Islet of Langerhans (tissue), 1 donor: ENCODE measurements around the gene LILRA2.
"Not testable (repeated sequence)": the region's sequence is repeated elsewhere in the genome, so short reads cannot be mapped to it uniquely, and the experiment has no call there.

Experiments used
- FAIRE-seq: peaks from one replicate; lab custom pipeline; 2011; peaks lifted over from hg19 to GRCh38; lab: Jason Lieb, UNC

LILRA2 gene

DNA sequence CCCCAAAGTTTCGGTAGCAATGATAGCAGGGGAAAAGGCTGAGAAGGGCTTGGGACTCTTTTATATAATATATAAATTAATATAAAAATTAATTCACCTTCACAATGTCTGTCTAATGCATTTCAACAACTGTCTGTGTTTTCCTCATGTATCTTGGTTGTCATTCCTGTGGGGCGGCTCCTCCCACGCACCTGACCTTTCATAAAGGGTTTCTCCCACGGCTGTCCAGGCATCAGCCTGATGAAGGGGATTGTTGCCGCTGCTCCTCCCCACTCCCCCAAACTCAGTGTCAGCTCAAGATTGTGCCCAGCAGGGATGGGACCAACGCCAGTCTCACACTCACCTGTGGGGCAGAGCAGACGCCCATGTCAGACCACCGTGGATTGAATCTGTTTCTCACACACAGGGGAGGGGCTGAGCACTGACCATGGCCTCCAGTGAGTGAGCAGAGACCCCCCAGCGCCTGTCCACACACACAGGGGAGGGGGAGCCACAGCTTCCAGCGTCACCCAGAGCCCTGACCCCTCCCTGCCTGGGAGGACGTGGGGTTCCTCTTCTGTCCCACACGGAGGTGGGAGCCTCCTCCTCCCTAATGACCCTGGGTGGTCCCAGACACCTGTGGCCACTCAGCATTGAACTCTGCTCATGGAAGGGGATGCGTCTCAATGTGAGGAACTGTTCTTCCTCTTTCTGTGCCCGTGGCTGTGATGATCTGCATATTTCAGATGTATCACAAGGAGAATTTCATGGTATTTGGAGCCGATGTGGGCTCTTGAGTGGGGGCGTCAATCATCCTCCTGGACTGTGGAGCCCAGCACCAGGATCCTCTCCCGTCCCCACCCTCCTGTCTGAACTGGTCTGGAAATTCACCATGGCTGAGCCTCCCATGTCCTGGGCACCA is 1.6 kb upstream of the LILRA2 start:
- FAIRE-seq = not testable (repeated sequence)

DNA sequence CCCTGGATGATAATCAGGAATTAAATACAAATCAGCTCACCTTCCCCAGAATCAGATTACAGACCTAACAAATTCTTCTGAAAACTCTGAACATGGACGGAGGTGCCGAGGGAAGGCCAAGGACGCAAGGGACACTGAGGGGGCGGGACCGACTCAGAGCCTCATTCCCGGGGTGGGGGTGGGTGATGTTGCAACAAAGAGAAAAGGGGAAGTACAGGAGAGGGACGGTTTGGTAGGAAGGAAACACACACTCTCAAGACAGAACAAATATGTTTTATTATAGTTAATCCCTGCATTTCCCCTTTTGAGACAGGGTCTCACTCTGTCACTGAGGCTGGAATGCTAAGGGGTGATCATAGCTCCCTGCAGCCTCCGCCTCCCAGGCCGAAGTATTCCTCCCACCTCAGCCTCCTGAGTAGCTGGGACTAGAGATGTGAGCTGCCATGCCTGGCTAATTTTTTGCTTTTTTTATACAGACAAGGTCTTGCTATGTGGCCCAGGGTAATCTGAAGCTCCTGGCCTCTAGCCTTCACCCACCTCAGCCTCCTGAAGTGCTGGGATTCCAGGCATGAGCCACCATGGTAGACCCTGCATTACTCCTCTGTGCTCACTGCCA is 786 bp upstream of the LILRA2 start:
- FAIRE-seq = no peak

- no peak for FAIRE-seq
These were observed 461 bp downstream of the LILRA2 start for GRCh38 chr19:54574051-54574450.

DNA sequence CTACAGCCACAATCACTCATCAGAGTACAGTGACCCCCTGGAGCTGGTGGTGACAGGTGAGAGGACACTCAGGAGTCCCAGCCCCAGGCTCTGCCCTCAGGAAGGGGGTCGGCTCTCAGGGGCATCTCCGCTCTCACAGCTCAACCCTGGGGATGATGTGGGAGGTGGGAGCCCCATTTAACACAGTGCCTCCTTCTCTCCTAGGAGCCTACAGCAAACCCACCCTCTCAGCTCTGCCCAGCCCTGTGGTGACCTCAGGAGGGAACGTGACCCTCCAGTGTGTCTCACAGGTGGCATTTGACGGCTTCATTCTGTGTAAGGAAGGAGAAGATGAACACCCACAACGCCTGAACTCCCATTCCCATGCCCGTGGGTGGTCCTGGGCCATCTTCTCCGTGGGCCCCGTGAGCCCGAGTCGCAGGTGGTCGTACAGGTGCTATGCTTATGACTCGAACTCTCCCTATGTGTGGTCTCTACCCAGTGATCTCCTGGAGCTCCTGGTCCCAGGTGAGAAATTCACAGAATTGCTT is 1.0 kb downstream of the LILRA2 start:
- no peak for FAIRE-seq

DNA sequence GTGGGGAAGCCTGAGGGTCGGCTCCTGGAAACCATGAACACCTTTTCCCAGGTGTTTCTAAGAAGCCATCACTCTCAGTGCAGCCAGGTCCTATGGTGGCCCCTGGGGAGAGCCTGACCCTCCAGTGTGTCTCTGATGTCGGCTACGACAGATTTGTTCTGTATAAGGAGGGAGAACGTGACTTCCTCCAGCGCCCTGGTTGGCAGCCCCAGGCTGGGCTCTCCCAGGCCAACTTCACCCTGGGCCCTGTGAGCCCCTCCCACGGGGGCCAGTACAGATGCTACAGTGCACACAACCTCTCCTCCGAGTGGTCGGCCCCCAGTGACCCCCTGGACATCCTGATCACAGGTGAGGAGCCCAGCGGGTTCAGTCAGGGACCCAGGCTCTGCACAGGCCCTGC is 1.6 kb downstream of the LILRA2 start:
- FAIRE-seq = not testable (repeated sequence)

GRCh38 chr19:54576411-54576976 is 2.9 kb downstream of the LILRA2 start:
- no peak for FAIRE-seq

GRCh38 chr19:54577334-54577733 is 3.7 kb downstream of the LILRA2 start:
- no peak for FAIRE-seq

- not testable (repeated sequence) for FAIRE-seq
These were observed 4.7 kb downstream of the LILRA2 start for GRCh38 chr19:54578268-54578667.

- FAIRE-seq = no peak
These were observed 12.8 kb downstream of the LILRA2 start for GRCh38 chr19:54586397-54586796.

GRCh38 chr19:54587026-54587425 is 13.4 kb downstream of the LILRA2 start:
- FAIRE-seq = no peak

GRCh38 chr19:54593445-54593844 is 19.9 kb downstream of the LILRA2 start, which contains the start of gene LILRA1:
LILRA1 (plus strand) TSS chr19:54593632; CDS start chr19:54594245, 613 bp downstream.
- not testable (repeated sequence) for FAIRE-seq

DNA sequence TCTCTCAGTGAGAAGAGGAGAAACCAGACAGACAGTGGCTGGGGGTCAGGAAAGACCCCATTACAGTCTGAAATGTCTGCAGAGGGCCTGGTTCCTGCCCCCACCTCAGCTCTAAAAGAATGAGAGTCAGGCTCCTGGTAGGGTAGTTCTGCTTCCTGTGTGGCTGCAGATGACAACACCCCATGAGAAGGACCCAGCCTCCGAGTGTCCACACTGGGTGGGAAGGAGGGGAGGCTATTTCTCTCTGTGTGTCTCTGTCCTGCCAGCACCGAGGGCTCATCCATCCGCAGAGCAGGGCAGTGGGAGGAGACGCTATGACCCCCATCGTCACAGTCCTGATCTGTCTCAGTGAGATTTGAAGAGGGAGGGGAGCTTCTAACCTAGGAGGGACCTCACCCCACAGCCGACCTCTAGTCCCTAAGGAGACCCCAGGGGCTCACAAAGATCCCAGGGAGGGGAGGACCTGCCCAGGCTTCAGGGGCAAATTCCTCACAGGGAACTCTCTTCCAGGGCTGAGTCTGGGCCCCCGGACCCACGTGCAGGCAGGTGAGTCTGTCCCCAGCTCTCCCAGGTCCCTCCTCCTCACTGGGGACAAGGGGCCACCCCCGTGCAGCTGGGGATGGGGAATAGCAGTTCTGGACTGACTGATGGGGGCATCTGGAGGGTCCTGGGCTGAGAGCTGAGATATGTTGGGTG is 20.5 kb downstream of the LILRA2 start:
- FAIRE-seq = not testable (repeated sequence)

DNA sequence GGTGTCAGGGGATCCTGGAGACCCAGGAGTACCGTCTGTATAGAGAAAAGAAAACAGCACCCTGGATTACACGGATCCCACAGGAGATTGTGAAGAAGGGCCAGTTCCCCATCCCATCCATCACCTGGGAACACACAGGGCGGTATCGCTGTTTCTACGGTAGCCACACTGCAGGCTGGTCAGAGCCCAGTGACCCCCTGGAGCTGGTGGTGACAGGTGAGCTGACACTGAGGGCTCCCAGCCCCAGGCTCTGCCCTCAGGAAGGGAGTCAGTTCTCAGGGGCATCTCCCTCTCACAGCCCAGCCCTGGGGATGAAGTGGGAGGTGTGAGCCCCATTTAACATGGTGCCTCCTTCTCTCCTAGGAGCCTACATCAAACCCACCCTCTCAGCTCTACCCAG is 21.1 kb downstream of the LILRA2 start:
- no peak for FAIRE-seq

DNA sequence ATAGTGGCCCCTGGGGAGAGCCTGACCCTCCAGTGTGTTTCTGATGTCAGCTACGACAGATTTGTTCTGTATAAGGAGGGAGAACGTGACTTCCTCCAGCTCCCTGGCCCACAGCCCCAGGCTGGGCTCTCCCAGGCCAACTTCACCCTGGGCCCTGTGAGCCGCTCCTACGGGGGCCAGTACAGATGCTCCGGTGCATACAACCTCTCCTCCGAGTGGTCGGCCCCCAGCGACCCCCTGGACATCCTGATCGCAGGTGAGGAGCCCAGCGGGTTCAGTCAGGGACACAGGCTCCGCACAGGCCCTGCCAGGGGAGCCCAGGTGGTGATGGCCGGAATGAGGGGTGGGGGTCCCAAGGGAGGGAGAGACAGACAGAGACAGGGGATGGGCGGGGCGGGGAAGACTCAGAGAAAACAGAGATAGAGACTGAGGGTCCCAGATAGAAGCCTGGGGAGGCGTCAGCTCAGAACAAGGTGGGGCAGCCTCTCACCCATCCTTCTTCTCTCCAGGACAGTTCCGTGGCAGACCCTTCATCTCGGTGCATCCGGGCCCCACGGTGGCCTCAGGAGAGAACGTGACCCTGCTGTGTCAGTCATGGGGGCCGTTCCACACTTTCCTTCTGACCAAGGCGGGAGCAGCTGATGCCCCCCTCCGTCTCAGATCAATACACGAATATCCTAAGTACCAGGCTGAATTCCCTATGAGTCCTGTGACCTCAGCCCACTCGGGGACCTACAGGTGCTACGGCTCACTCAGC is 22.3 kb downstream of the LILRA2 start:
- FAIRE-seq = not testable (repeated sequence)

- FAIRE-seq = no peak
These were observed 26.6 kb downstream of the LILRA2 start for GRCh38 chr19:54600212-54600611.

- no peak for FAIRE-seq
These were observed 32.6 kb downstream of the LILRA2 start for GRCh38 chr19:54606230-54606629.

- FAIRE-seq = no peak
These were observed 33.5 kb downstream of the LILRA2 start for GRCh38 chr19:54606891-54607784.

DNA sequence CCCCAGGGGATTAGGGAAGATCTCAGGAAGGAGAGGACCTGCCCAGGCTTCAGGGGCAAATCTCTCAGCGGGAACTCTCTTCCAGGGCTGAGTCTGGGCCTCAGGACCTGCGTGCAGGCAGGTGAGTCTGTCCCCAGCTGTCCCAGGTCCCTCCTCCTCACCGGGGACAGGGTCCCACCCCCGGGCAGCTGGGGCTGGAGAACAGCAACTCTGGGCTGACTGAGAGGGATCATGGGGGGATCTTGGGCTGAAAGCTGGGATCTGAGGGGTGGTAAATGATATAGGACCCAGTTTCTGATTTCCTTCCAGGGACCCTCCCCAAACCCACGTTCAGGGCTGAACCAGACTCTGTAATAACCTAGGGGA is 34.2 kb downstream of the LILRA2 start:
- FAIRE-seq = no peak

GRCh38 chr19:54608205-54608604 is 34.6 kb downstream of the LILRA2 start:
- FAIRE-seq = no peak

DNA sequence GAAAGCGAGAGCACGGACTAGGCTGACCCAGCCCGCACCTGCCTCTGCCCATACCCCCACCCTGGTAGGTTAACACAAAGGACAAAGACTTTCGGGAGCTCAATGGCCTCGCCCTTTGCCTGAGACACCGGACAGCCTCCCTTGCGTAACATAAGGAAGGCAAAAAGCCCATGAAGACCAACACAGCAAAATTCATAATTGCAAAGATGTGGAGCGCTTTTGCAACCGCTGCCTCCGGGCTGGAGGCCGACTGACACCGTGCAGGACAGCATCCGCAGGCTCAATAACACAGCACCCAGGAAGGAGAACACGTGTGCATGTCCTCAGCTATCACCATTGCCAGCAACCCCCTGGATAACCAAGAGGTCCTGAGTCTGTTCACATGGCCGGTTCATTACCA is 35.2 kb downstream of the LILRA2 start:
- FAIRE-seq = no peak

DNA sequence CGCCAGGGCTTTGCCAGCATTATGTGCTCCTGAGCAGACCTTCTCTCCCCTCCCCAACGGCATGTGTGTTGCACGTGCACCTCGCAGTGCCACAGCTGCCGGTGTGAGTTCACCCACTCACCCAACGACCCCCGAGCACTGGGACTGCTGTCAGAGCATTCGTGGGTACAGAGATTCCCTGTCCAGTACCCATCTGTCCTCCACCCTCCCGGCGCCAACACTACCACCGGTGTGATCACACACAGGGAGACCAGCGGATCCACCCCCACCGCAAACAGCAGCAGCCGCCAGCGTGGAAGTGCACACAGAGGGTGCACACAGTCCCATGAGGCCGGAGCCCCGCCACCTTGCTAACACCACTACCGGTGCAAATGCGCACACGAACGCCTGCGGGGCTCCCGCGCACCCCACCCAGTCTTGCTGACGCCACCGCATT is 35.8 kb downstream of the LILRA2 start:
- FAIRE-seq = no peak
